Upper lobe of left lung (tissue), 6 donors: Measurements from ENCODE around the gene ATXN7L1. TPM values are rescaled to one million over a fixed set of nuclear protein-coding genes. Genes with fewer than 3 reads are reported as not detected.

ENCODE experiments used
- ATAC-seq, 2 donors: fragments of 200-7000 bp; cut with Tn5 transposase; one replicate each; pipeline ENCODE4 v1.9.1; 2022; ENCODE audit warnings: mild to moderate bottlenecking in 2 of 2, moderate library complexity in 2 of 2; ENCODE audit not compliant: low FRiP score in 2 of 2
- DNase-seq, 2 donors: peaks; one replicate each; pipeline ENCODE4 v3.0.0-alpha.2; 2019 to 2020
- H3K27ac ChIP-seq, 4 donors: fragments of 200-600 bp; sonication (generic); one replicate each; pipeline ENCODE4 v1.5.1; 2016 to 2019
- H3K27me3 ChIP-seq, 4 donors: fragments of 200-600 bp; sonication (generic); one replicate each; pipeline ENCODE4 v1.5.1; 2017 to 2019
- H3K36me3 ChIP-seq, 4 donors: fragments of 200-600 bp; sonication (generic); one replicate each; pipeline ENCODE4 v1.5.1; 2016 to 2019
- H3K4me1 ChIP-seq, 4 donors: fragments of 200-600 bp; sonication (generic); one replicate each; pipeline ENCODE4 v1.5.1; 2018 to 2019
- H3K4me3 ChIP-seq, 4 donors: fragments of 200-600 bp; sonication (generic); one replicate each; pipeline ENCODE4 v1.5.1; 2017 to 2019; ENCODE audit warnings: mild to moderate bottlenecking in 2 of 4, moderate library complexity in 1 of 4
- H3K9me3 ChIP-seq, 4 donors: fragments of 200-600 bp; sonication (generic); one replicate each; pipeline ENCODE4 v1.5.1; 2018 to 2019
- EP300 ChIP-seq, 4 donors: sonication (generic); formaldehyde crosslinking; IDR thresholded peaks; one replicate each; pipeline ENCODE4 v1.5.1; 2017; ENCODE audit warnings: antibody characterized with exemption in 4 of 4, control low read depth in 2 of 4
- POLR2A ChIP-seq, 4 donors: fragments of 450-650 bp; IDR thresholded peaks; one replicate each; pipeline ENCODE4 v1.5.1; 2016 to 2017; ENCODE audit warnings: antibody characterized with exemption in 4 of 4, mild to moderate bottlenecking in 2 of 4
- POLR2AphosphoS5 ChIP-seq, 2 donors: sonication (generic); formaldehyde crosslinking; IDR thresholded peaks; one replicate each; pipeline ENCODE4 v1.5.1; 2017; ENCODE audit warnings: antibody characterized with exemption in 2 of 2
- WGBS, 2 donors: methylation state at CpG; one replicate each; pipeline ENCODE4 v1.1.5; 2017 to 2018; 5-methylcytosine and 5-hydroxymethylcytosine counted together
- total RNA-seq, 6 donors: library from RNA; depleted of rRNA in 4 of 6; stranded (reverse); fragments of >200 nt in 4 of 6; gene quantifications; one replicate each; pipeline versions ENCODE4 v1.1.0 to v1.2.1, GENCODE V29; 2016 to 2021
- TF ChIP-seq, protein P1 (sequence below), 6 experiments: fragments of 450-650 bp in 4 of 6; fragments of 200-600 bp in 2 of 6; sonication (generic) in 2 of 6; IDR thresholded peaks; one replicate each; pipeline ENCODE4 v1.5.1; 2016 to 2019; ENCODE audit warnings: antibody characterized with exemption in 6 of 6
- donor health status: DM: no; HTN: no; CAD: no; lungs with moderate emphysema.
- donor health status: DM: no; HTN: yes; CAD: no; lungs with severe emphysema.

ATXN7L1 gene
- total RNA-seq, 6 donors from 2014 or later: 7.1 to 43.0 (median 13.4) TPM

DNA sequence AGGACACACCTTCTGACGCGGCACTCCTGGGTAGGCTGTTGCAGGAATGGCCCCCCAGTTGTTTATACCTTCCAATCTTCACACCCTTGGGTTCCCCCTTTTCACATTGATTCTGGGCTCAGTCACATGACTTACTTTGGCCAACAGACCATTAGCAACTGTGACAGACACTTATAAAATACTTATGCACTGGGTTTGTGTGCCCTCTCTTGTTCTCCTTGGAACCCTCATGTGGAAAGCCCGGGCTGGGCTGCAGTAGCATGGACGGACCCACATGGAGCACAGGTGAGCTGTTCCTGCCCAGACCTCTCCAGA, 69.0 kb downstream of the ATXN7L1 start:
- DNase-seq (no peak), ATAC-seq (no peak)
- Histone ChIP-seq H3K4me3 (no peak overlapping the region), H3K27me3 (no peaks in the 10 kb centered on the region), H3K36me3 (no peaks in the 10 kb centered on the region), H3K27ac (no peak overlapping the region), H3K4me1 (peaks cover 0 to 8% (median 3%) of the 10 kb centered on the region in 4 donors), H3K9me3 (no peaks in the 10 kb centered on the region)
- WGBS, 2 donors: 89 to 98% methylated on average over 3 to 4 of the region's 4 CpGs
- TF ChIP-seq POLR2AphosphoS5 (IDR thresholded peaks at IDR 0.05): no peak
- TF ChIP-seq, protein P1, sequence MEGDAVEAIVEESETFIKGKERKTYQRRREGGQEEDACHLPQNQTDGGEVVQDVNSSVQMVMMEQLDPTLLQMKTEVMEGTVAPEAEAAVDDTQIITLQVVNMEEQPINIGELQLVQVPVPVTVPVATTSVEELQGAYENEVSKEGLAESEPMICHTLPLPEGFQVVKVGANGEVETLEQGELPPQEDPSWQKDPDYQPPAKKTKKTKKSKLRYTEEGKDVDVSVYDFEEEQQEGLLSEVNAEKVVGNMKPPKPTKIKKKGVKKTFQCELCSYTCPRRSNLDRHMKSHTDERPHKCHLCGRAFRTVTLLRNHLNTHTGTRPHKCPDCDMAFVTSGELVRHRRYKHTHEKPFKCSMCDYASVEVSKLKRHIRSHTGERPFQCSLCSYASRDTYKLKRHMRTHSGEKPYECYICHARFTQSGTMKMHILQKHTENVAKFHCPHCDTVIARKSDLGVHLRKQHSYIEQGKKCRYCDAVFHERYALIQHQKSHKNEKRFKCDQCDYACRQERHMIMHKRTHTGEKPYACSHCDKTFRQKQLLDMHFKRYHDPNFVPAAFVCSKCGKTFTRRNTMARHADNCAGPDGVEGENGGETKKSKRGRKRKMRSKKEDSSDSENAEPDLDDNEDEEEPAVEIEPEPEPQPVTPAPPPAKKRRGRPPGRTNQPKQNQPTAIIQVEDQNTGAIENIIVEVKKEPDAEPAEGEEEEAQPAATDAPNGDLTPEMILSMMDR (IDR thresholded peaks at IDR 0.05): no peak
- TF ChIP-seq POLR2A (IDR thresholded peaks at IDR 0.05): no peak
- TF ChIP-seq EP300 (IDR thresholded peaks at IDR 0.05): no peak

DNA sequence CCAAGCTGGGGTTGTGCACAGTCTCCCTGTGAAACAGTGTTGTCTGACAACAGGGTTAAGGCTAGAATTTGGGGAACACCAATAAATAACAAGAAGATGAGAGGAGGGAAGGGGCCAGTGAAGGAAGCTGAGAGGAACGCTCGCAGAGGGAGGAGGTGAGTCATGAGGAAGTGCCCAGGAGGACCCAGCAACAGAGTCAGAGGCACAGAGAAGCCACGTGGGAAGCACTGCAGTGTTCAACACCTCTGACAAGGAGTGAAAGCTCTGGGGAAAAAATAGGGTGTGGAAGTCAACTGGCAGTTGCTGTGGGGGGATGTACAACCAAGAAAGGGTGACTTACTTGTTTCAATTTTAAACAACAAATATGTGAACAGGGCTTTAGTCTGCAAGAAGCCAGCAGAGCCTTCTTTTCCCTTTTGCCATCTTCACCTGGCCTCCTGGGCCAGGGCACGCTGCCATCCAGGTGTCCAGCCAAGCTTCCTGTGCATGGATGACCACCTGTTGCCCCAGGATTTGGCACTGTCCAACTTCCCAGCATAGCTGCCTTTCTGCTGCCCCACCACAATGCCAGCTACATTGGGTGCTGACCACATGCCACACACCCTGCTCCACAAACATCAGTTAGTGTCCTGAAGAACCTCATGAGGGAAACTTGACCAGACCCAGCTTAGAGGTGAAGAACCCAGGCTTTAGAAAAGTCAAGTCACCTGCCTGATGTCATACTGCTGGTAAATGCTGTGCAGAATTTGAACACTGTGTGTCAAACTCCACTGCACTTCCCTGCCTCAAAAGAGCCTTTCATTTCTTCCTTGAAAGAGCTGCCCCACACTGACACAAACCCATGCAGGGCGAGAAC, 69.6 kb downstream of the ATXN7L1 start:
- WGBS, 2 donors: 59 to 72% methylated on average over 5 of the region's 5 CpGs

DNA sequence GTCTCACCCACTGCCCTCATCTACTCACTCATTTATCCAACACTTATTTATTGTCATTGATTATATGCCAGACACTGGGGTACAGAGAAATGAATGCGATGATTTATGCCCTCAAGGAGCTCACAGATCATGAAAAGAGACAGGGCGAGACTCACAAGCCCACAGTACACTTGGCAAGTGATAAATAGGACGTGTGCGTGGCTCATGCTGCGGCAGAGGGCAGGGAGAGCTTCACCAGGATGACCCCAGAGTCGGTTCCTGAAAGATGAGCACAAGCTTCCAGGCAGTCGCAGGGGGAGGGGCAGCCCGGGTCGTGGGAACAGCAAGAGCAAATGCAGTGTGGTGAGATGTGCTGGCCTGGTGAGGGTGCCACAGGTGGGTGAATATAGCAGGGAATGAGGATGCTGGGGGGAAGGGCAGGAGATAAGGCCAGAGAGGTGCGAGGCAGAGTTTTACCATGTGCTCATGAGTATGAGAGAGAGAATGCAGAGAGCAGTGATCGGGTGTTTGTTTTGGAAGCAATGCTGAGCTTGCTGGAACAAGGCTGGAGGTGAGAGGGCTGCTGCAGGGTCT, 70.9 kb downstream of the ATXN7L1 start:
- ATAC-seq: no peak
- Histone ChIP-seq H3K9me3 (no peaks in the 10 kb centered on the region), H3K27me3 (no peaks in the 10 kb centered on the region), H3K4me1 (peaks cover 0 to 8% (median 4%) of the 10 kb centered on the region in 4 donors), H3K36me3 (no peaks in the 10 kb centered on the region), H3K4me3 (no peak overlapping the region), H3K27ac (no peak overlapping the region)
- TF ChIP-seq, protein P1 (IDR thresholded peaks at IDR 0.05): no peak
- TF ChIP-seq POLR2A (IDR thresholded peaks at IDR 0.05) (no peak), EP300 (IDR thresholded peaks at IDR 0.05) (no peak), POLR2AphosphoS5 (IDR thresholded peaks at IDR 0.05) (no peak)
- DNase-seq: peak in 1 of 2 donors; percentile 49
- 73 to 75% methylated on average over 11 of the region's 11 CpGs for WGBS, 2 donors

More for the DNA sequence above, 69.6 kb downstream of the ATXN7L1 start:
- no peaks in the 10 kb centered on the region for H3K27me3 ChIP-seq
- H3K27ac ChIP-seq: no peak overlapping the region
- H3K36me3 ChIP-seq: no peaks in the 10 kb centered on the region
- peaks cover 0 to 8% (median 3%) of the 10 kb centered on the region in 4 donors for H3K4me1 ChIP-seq
- ATAC-seq (no peak), DNase-seq (peak in 1 of 2 donors; percentile 38)
- no peaks in the 10 kb centered on the region for H3K9me3 ChIP-seq
- no peak overlapping the region for H3K4me3 ChIP-seq
- TF ChIP-seq POLR2AphosphoS5 (IDR thresholded peaks at IDR 0.05) (no peak), POLR2A (IDR thresholded peaks at IDR 0.05) (no peak), EP300 (IDR thresholded peaks at IDR 0.05) (no peak)
- TF ChIP-seq, protein P1 (IDR thresholded peaks at IDR 0.05): no peak

DNA sequence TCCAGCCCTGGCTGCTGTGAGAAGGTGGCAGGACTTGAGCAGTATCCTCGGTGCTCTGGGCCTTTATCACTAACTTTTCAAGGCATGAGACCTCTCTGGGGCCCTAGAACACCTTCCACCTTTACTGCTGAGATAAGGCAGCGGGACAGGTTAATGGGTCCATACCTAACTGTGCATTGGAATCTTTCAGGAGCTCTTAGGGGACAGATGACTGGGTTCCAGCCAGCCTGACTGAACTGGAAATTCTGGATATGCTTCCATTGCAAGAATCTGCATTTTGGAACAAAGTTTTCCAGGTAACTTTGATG, 73.0 kb downstream of the ATXN7L1 start:
- WGBS, 2 donors: 94% methylated on average over 2 of the region's 2 CpGs; no CpG with 5 or more reads in 1 of the 2 donors
- no peaks in the 10 kb centered on the region for H3K27me3 ChIP-seq

More for the DNA sequence above, 73.0 kb downstream of the ATXN7L1 start:
- peaks cover 0 to 8% (median 3%) of the 10 kb centered on the region in 4 donors for H3K4me1 ChIP-seq
- TF ChIP-seq EP300 (IDR thresholded peaks at IDR 0.05): no peak
- TF ChIP-seq POLR2A (IDR thresholded peaks at IDR 0.05): no peak
- TF ChIP-seq, protein P1 (IDR thresholded peaks at IDR 0.05): no peak
- no peak for TF ChIP-seq POLR2AphosphoS5 (IDR thresholded peaks at IDR 0.05)
- ATAC-seq (no peak), DNase-seq (no peak)
- H3K36me3 ChIP-seq: no peaks in the 10 kb centered on the region
- no peaks in the 10 kb centered on the region for H3K9me3 ChIP-seq
- H3K4me3 ChIP-seq: no peak overlapping the region
- no peak overlapping the region for H3K27ac ChIP-seq
